SK-N-SH (cell line): ENCODE results near the gene ADAMTSL1. TPM values are rescaled to one million over a fixed set of nuclear protein-coding genes. Genes with fewer than 3 reads are reported as not detected.
A peak's percentile ranks its signal among the peaks of the same experiment; 100 is the strongest.

Experiments
- CTCF ChIA-PET: fragments of 300-600, 350-600 bp; formaldehyde crosslinking; extraction: SDS; loops from one replicate; lab custom pipeline; 2021; lab: Yijun Ruan, JAX
- POLR2A ChIA-PET: fragments of 350-600 bp; sonication (Branson Sonifier 250); formaldehyde crosslinking; extraction: SDS; loops from one replicate; lab custom pipeline; 2020; ENCODE audit warnings: antibody characterized with exemption, inconsistent platforms; lab: Yijun Ruan, JAX
- DNase-seq: peaks from one replicate; pipeline ENCODE4 v3.0.0; 2012
- H2AFZ ChIP-seq: fragments of 200-600 bp; sonication (generic); 2 replicates; pipeline ENCODE4 v1.8.1; 2016; ENCODE audit warnings: antibody characterized with exemption, mild to moderate bottlenecking, low read depth
- H3F3A ChIP-seq: fragments of 200-600 bp; sonication (generic); replicated peaks from 2 replicates; pipeline ENCODE3; 2016; ENCODE audit warnings: antibody characterized with exemption, mild to moderate bottlenecking; ENCODE audit not compliant: insufficient read depth
- H3K27ac ChIP-seq, 2 experiments: fragments of 200-500 bp in 1 of 2; fragments of 200-600 bp in 1 of 2; sonication (Bioruptor generic) in 1 of 2; sonication (generic), shearing (Covaris generic) in 1 of 2; 2 replicates each; pipeline versions ENCODE4 v1.5.1 to v1.6.1; 2014 to 2016; ENCODE audit warnings: low read depth in 2 of 2, inconsistent platforms in 1 of 2, low read length in 1 of 2, mild to moderate bottlenecking in 1 of 2, mixed read lengths in 1 of 2
- H3K27me3 ChIP-seq: fragments of 200-600 bp; sonication (generic), shearing (Covaris generic); 2 replicates; pipeline ENCODE4 v1.6.1; 2016; ENCODE audit warnings: mixed run types; ENCODE audit not compliant: insufficient read depth
- H3K36me3 ChIP-seq, 2 experiments: fragments of 200-500 bp in 1 of 2; fragments of 200-600 bp in 1 of 2; sonication (Bioruptor generic) in 1 of 2; sonication (generic) in 1 of 2; replicated peaks in 1 of 2; 2 replicates each; pipeline versions ENCODE3 to v1.5.1; 2014 to 2016; ENCODE audit warnings: low read length in 1 of 2, mild to moderate bottlenecking in 1 of 2; ENCODE audit not compliant: insufficient read depth in 2 of 2, control insufficient read depth in 1 of 2
- H3K4me1 ChIP-seq, 2 experiments: fragments of 200-500 bp in 1 of 2; fragments of 200-600 bp in 1 of 2; sonication (Bioruptor generic) in 1 of 2; sonication (generic), shearing (Covaris generic) in 1 of 2; 2 replicates each; pipeline versions ENCODE4 v1.5.1 to v1.6.1; 2014 to 2016; ENCODE audit warnings: low read depth in 1 of 2, low read length in 1 of 2, mixed run types in 1 of 2; ENCODE audit not compliant: insufficient read depth in 2 of 2, control insufficient read depth in 1 of 2
- H3K4me2 ChIP-seq: fragments of 200-600 bp; sonication (generic), shearing (Covaris generic); 2 replicates; pipeline ENCODE4 v1.6.1; 2017; ENCODE audit warnings: mixed run types
- H3K4me3 ChIP-seq, 2 experiments: fragments of 200-500 bp in 1 of 2; fragments of 200-600 bp in 1 of 2; sonication (Bioruptor generic) in 1 of 2; sonication (generic), shearing (Covaris generic) in 1 of 2; 2 replicates each; pipeline versions ENCODE4 v1.5.1 to v1.8.1; 2014 to 2016; ENCODE audit warnings: low read depth in 2 of 2, inconsistent platforms in 1 of 2, low read length in 1 of 2, mild to moderate bottlenecking in 1 of 2, mixed read lengths in 1 of 2, moderate library complexity in 1 of 2
- H3K79me2 ChIP-seq: fragments of 200-600 bp; sonication (generic); 2 replicates; pipeline ENCODE4 v1.8.1; 2017; ENCODE audit warnings: mild to moderate bottlenecking; ENCODE audit not compliant: insufficient read depth
- H3K9ac ChIP-seq: fragments of 200-600 bp; sonication (generic); 2 replicates; pipeline ENCODE4 v1.6.1; 2017; ENCODE audit warnings: mixed run types
- H3K9me2 ChIP-seq: fragments of 200-600 bp; sonication (generic); 2 replicates; pipeline ENCODE4 v1.6.1; 2017; ENCODE audit warnings: mixed run types
- H3K9me3 ChIP-seq: fragments of 200-600 bp; sonication (generic); 2 replicates; pipeline ENCODE4 v1.6.1; 2017; ENCODE audit warnings: mixed run types, mild to moderate bottlenecking, moderate library complexity
- H4K20me1 ChIP-seq: fragments of 200-600 bp; sonication (generic); 2 replicates; pipeline ENCODE4 v1.6.1; 2017; ENCODE audit warnings: mild to moderate bottlenecking, mixed run types; ENCODE audit not compliant: insufficient read depth
- ELF1 ChIP-seq: IDR thresholded peaks from 2 replicates; pipeline ENCODE4 v1.4.0; 2012
- FOXM1 ChIP-seq: IDR thresholded peaks from 2 replicates; pipeline ENCODE4 v1.4.0; 2012; ENCODE audit warnings: low read depth, mild to moderate bottlenecking
- IRF3 ChIP-seq: fragments of 150-350 bp; IDR thresholded peaks from 2 replicates; pipeline ENCODE4 v1.6.1; 2016; ENCODE audit warnings: mild to moderate bottlenecking, low read depth, low read length
- MAX ChIP-seq: IDR thresholded peaks from 2 replicates; pipeline ENCODE4 v1.4.0; 2012; ENCODE audit warnings: low read depth
- MEF2A ChIP-seq: IDR thresholded peaks from 2 replicates; pipeline ENCODE4 v1.4.0; 2012; ENCODE audit warnings: low read depth, borderline replicate concordance
- MXI1 ChIP-seq: IDR thresholded peaks from 2 replicates; pipeline ENCODE4 v1.6.1; 2012; ENCODE audit warnings: mild to moderate bottlenecking, low read depth, low read length, improper control_type of control experiment
- NFIC ChIP-seq: IDR thresholded peaks from 2 replicates; pipeline ENCODE4 v1.4.0; 2012; ENCODE audit warnings: borderline replicate concordance
- PBX3 ChIP-seq: IDR thresholded peaks from 2 replicates; pipeline ENCODE4; 2012
- RAD21 ChIP-seq: IDR thresholded peaks from 2 replicates; pipeline ENCODE4 v1.6.1; 2012; ENCODE audit warnings: mild to moderate bottlenecking, low read length
- SIN3A ChIP-seq: IDR thresholded peaks from 2 replicates; pipeline ENCODE4 v1.6.1; 2012; ENCODE audit warnings: low read depth, mild to moderate bottlenecking, low read length, moderate library complexity, borderline replicate concordance
- TCF12 ChIP-seq: IDR thresholded peaks from 2 replicates; pipeline ENCODE4 v1.4.0; 2012
- TEAD4 ChIP-seq: IDR thresholded peaks from 2 replicates; pipeline ENCODE4 v1.4.0; 2012; ENCODE audit warnings: mild to moderate bottlenecking, borderline replicate concordance; ENCODE audit not compliant: insufficient read depth
- USF2 ChIP-seq: fragments of 150-350 bp; IDR thresholded peaks from 2 replicates; pipeline ENCODE4 v1.6.1; 2017; ENCODE audit warnings: antibody characterized with exemption, low read length, low read depth, borderline replicate concordance
- WGBS: methylation state at CpG from one replicate; pipeline ENCODE4 v1.1.6; 2017; ENCODE audit warnings: low lambda C conversion rate; 5-methylcytosine and 5-hydroxymethylcytosine counted together
- polyA plus RNA-seq, 3 experiments: library from polyadenylated mRNA; depleted of rRNA; stranded (reverse); fragments of >200 nt; gene quantifications; 2 replicates each; pipeline ENCODE4 v1.2.3, GENCODE V29; 2012

The ADAMTSL1 gene
- polyA plus RNA-seq, 1 of the 3 experiments (the other 2 are of a cell fraction) = 114 TPM

- ChIA-PET CTCF (interaction anchor here (0.9 to 1.1 kb wide), 3 partner anchors 12 to 119 kb away, joined by 3 read pairs; no protein-coding TSS in a partner anchor), POLR2A (no interaction called here)
- Histone ChIP-seq H3K9me2 (no peaks in the 10 kb centered on the region), H3K4me3 (no peak overlapping the region), H3K79me2 (peaks cover 6% of the 10 kb centered on the region; the same call in 1 of the 2 replicates), H3K27me3 (no peaks in the 10 kb centered on the region), H3K4me2 (no peak overlapping the region), H3F3A (peaks cover 12% of the 10 kb centered on the region), H2AFZ (no peak overlapping the region), H3K36me3 (peaks cover 2 to 65% of the 10 kb centered on the region in 2 experiments), H3K4me1 (peaks cover 0 to 2% of the 10 kb centered on the region in 2 experiments; a peak in 2 of 4 replicates), H3K27ac (no peak overlapping the region), H3K9ac (no peak overlapping the region), H4K20me1 (no peaks in the 10 kb centered on the region), H3K9me3 (peaks cover 5% of the 10 kb centered on the region; the same call in 1 of the 2 replicates)
- WGBS = 82% methylated on average over 4 of the region's 4 CpGs
- no peak for DNase-seq
- TF ChIP-seq USF2 (no peak), RAD21 (0 out of 2 replicates have a peak, but pooled peaks have one; percentile 6), FOXM1 (no peak), MAX (no peak), IRF3 (no peak), MXI1 (no peak)
Observed at GRCh38 chr9:18866121-18866831, 392.3 kb downstream of the ADAMTSL1 start.

- H3F3A ChIP-seq = peaks cover 5% of the 10 kb centered on the region
- peaks cover 6% of the 10 kb centered on the region; the same call in 1 of the 2 replicates for H4K20me1 ChIP-seq
- H3K27ac ChIP-seq = no peak overlapping the region
- H3K9me3 ChIP-seq = peaks cover 5% of the 10 kb centered on the region; the same call in 1 of the 2 replicates
- peaks cover 0 to 2% of the 10 kb centered on the region in 2 experiments; a peak in 2 of 4 replicates for H3K4me1 ChIP-seq
- CTCF ChIA-PET = interaction anchor here (0.7 to 1.4 kb wide), 3 partner anchors 54 to 615 kb away, joined by 3 read pairs; no protein-coding TSS in a partner anchor
- POLR2A ChIA-PET = no interaction called here
- H3K4me3 ChIP-seq = no peak overlapping the region
- no peak for TF ChIP-seq PBX3
- TF ChIP-seq TCF12 = no peak
- no peak for TF ChIP-seq MEF2A
- TF ChIP-seq SIN3A = no peak
- TF ChIP-seq TEAD4 = no peak
- no peak for TF ChIP-seq RAD21
- TF ChIP-seq ELF1 = no peak
- TF ChIP-seq NFIC = no peak
- no peak overlapping the region for H3K4me2 ChIP-seq
- H3K27me3 ChIP-seq = no peaks in the 10 kb centered on the region
- DNase-seq = no peak
- H3K9ac ChIP-seq = no peak overlapping the region
- H3K36me3 ChIP-seq = peaks cover 0 to 72% of the 10 kb centered on the region in 2 experiments
- H2AFZ ChIP-seq = no peak overlapping the region
- H3K9me2 ChIP-seq = no peaks in the 10 kb centered on the region
- H3K79me2 ChIP-seq = peaks cover 28% of the 10 kb centered on the region
Observed at GRCh38 chr9:18869725-18870124, 395.8 kb downstream of the ADAMTSL1 start.
